Stimulated activated CD4-positive, alpha-beta T cell treated with anti-CD3 and anti-CD28 coated beads, Interleukin-1b, Interleukin-23, amount 100 ng/mL, for 4 hours (primary cell): ENCODE data around the gene CPNE6.

Experiments used
- DNase-seq, 2 donors: peaks; one replicate each; pipeline ENCODE4 v3.0.0-alpha.2; 2020; ENCODE audit warnings: low read depth in 2 of 2

Gene CPNE6

GRCh38 chr14:24069411-24069735, 2.0 kb upstream of the CPNE6 start:
- DNase-seq = no peak

DNA sequence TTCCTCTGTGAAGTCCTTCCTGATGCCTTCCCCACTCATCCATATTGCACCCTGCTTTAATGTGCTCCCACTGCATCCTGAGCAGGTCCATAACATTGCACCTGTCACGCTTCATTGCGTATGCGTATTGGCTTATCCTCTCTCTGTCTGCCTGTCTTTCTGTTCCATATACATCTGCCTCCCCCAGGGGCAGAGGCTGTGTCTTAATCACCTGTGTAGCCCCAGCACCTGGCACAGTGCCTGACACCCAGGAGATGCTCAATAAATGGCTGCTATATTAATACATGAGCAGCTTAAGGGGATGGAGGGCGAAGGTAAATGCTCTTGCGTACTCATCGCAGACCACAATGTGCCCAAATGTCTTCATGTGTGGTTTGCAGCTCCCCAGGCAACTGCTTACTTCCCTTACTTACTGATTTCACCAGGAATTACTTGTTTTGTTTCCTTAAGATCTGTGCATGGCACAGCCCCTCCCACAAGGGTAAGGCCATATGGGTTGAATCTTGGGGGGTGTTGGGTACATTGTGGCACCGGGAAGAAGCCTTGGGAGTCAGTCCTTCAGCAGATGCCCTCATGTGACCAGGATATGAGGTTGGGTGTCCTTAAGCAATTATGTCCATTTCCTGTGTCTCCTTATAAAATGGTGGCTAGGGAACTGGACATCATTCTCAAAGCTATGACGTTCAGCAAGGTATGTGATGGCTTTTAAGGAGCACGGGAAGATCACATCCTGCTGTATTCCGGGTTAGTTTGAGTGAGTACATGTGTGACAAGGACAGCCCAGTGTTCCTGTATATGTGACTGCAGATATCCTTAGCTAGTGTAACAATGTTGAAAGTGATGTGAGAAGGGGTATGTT, 848 bp upstream of the CPNE6 start:
- DNase-seq = no peak

- DNase-seq = no peak
These were observed 571 bp downstream of the CPNE6 start for GRCh38 chr14:24071836-24072430.

DNA sequence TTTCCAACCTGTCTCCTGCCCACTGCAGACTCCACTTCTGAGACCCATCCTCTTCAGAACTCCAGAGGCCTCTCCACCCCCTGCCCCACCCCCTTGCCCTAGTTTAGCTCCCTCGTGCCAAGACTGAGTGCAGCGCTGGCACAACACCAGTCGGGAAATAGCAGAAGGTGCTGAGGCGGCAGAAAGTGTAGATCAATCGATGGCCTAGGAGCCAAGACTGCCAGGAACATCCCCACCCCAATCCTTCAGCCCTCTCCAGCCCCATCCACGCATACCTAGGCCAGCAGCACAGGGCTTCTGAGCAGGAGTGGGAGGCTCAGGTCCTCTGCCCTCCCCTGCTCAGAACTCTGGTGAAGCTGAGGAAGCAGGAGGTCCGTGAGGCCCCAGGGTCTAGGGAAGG, 1.1 kb downstream of the CPNE6 start:
- DNase-seq = no peak

DNA sequence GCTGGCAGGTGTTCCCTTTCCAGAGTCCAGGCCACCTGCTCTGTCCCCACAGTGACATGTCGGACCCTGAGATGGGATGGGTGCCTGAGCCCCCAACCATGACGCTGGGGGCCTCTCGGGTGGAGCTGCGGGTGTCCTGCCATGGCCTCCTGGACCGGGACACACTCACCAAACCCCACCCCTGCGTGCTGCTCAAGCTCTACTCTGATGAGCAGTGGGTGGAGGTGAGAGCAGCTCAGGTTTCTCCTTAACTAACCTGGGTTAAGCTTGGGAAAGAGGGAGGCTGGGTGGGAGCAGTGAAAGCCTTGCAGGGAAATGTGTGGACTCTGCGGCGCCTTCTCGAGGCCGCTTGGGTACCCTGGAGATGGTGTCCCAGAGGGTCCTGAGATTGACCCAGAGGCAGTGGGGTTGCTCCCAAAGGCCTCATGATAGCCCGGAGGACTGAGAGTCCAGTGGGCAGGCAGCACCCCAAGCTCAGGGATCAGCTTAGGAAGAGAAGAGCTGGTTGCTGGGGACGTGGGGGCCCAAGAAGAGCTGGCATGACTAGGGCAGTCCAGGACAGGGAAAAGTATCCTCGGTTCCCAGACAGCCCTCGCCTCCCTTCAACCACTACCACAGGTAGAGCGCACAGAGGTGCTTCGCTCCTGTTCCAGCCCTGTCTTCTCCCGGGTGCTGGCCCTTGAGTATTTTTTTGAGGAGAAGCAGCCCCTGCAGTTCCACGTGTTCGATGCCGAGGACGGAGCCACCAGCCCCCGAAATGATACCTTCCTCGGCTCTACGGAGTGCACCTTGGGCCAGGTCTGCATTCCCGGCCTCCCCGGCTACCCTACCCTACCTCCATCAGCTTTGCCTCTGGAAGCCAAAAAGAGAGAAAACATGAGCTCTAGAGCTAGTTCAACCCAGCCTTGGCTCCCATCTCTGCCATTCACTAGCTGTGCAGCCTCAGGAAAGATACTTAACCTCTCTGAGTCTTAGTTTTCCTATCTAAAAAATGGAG, 1.8 kb downstream of the CPNE6 start:
- no peak for DNase-seq

DNA sequence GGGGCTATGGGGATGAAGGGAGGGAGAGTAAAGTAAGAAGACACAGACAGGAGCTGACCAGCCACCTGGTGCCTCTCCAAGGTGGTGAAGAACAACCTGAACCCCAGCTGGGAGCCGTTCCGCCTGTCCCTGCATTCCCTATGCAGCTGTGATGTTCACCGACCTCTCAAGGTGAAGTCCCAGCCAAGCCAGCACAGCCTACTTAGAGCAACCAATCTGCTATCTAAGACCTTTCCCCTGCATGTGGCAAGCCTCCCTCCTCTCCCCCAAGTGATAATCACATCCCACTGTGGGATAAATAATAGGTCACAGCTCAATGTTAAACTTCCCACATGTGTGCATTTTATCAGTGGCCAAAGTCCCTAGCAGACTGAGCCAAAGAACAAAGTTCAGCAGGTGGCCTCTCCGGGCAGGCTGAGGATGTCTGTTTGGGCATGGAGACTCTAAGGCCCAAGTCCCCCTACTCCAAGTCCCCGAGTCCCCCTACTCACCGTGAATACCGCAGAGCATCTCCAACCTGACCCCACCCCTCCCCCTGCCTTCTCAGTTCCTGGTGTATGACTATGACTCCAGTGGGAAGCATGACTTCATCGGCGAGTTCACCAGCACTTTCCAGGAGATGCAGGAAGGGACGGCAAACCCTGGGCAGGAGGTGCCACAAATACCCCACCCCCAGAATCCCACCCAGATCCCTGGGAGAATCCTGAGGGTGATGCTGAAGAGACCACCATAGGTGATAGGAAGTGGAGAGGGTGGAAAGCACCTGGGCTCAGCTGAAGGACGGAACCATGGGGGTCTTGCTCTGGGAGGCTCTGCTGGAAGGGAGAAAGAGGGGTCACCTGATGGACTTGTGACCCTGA, 3.5 kb downstream of the CPNE6 start:
- DNase-seq = no peak

DNA sequence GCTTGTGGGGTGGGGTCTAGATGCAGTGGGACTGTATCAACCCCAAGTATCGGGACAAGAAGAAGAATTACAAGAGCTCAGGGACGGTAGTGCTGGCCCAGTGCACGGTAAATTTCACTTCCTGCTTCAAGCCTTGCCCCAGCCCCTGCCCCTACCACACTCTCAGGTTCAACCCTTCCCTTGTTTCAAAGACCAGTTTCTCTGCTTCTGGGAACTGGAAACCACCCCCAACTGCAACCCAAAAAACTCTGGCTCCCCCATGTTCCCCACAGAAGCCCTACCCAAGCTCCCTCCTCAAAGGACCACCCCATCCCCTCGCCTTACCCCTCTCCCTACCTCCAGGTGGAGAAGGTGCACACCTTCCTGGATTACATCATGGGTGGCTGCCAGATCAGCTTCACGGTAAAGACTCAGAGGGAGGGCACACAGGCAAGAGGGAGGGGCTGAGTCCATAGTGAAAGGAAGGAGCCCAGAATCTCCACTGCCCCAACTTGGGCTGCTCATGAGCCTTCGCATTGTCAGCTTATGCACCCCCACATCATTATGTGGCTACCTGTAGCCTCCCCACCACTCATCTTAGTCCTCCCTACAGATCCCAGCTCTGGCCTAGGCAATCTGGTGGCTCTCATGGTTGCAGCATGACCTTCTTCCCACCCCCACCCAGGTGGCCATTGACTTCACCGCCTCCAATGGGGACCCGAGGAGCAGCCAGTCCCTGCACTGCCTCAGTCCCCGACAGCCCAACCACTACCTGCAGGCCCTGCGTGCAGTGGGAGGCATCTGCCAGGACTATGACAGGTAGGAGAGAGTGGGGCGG, 4.3 kb downstream of the CPNE6 start:
- no peak for DNase-seq

- no peak for DNase-seq
These were observed 4.9 kb downstream of the CPNE6 start for GRCh38 chr14:24076302-24076601.

- DNase-seq = no peak
These were observed 5.7 kb downstream of the CPNE6 start for GRCh38 chr14:24077086-24077485.

- no peak for DNase-seq
These were observed 6.8 kb downstream of the CPNE6 start for GRCh38 chr14:24078146-24078545.

- no peak for DNase-seq
These were observed 8.3 kb downstream of the CPNE6 start for GRCh38 chr14:24079491-24080141.

GRCh38 chr14:24080142-24080530, 8.8 kb downstream of the CPNE6 start:
- no peak for DNase-seq

GRCh38 chr14:24080888-24081738, 9.8 kb downstream of the CPNE6 start:
- DNase-seq = peak; percentile 49 to 64

DNA sequence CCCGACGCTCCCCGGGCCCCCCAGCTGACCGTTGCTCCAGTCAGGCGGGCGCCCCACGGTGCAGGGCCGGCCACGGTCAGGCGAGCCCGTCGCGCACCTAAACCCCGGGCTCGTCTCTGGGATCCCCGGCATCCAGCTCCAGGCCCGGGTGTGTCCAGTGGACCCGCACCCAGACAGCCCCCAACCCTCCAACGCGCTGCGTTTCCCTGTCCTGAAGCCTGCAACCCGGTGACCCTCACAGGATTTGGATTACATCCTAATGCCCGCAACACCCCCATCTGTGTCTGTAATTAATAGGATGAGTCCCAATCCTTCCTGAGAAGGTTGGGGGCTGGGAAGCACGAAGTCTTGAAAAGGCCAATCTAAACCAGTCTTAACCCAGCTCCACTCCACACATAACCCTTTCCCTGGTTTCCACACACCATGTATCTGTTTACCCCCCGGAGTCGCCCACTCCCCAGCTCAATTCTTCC, 10.4 kb downstream of the CPNE6 start:
- DNase-seq = no peak

GRCh38 chr14:24082411-24083080, 11.2 kb downstream of the CPNE6 start:
- DNase-seq = no peak

DNA sequence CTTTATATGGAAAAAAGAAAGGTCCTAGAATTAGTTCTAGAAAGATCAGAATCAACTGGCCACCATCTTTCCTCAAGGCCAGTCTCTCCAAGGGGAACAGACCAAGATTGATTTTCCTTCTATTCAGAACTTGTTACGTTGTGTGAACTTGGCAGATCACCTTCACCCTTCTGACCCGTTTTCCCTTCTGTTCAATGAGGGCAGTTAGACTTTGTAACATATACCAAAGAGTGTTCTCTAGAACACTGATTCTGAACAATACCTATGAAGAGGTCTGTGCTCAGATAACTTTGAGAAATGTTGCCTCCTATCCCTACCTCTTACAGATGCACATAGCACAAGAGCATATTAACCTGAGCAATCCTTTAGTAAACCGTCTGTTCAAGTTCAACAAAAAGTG, 12.1 kb downstream of the CPNE6 start:
- DNase-seq = no peak

GRCh38 chr14:24084440-24084839, 13.1 kb downstream of the CPNE6 start:
- DNase-seq = no peak

- DNase-seq = no peak
These were observed 13.9 kb downstream of the CPNE6 start for GRCh38 chr14:24085215-24085614.
